Left renal cortex interstitium (tissue), 4 donors: Measurements from ENCODE around the gene TSC22D3. TPM values are rescaled to one million over a fixed set of nuclear protein-coding genes. Genes with fewer than 3 reads are reported as not detected.

Experiments used
- DNase-seq, 4 donors: peaks; one replicate each; pipeline ENCODE4 v3.0.0-alpha.2; 2013; ENCODE audit warnings: low read depth in 4 of 4, low spot score in 2 of 4, missing footprints in 1 of 4
- polyA plus RNA-seq, 4 donors: library from polyadenylated mRNA; unstranded; fragments of 120-200 nt; gene quantifications; one replicate each; pipeline ENCODE4 v1.2.1, GENCODE V29; 2013; ENCODE audit not compliant: insufficient read length in 4 of 4

The TSC22D3 gene
- polyA plus RNA-seq, 4 donors, result 106 to 127 (median 118) TPM

GRCh38 chrX:107763647-107764046 lies 11.9 kb downstream of the TSC22D3 start:
- DNase-seq, result no peak

- DNase-seq, result no peak
These were observed 15.1 kb downstream of the TSC22D3 start for GRCh38 chrX:107760304-107761077.

GRCh38 chrX:107758231-107758766 lies 17.3 kb downstream of the TSC22D3 start:
- no peak for DNase-seq

DNA sequence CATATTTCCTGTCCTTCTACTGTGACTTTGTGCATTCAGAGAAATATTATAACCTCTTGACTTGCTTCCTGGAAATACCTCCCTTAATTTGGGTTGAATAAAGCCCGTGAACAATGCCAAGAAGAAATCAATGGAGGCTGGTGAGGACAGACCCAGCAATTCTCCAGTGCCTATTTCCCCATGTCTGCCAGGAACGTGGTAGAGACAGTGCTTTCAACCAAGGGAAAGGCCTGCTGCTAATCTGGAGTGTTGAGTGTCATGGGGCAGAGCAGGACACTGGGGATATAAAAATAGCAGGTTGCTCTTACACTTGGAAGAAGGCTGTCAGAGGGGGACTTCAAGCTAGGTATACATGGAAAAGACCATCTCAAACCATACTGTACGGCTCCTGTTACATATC lies 19.9 kb downstream of the TSC22D3 start:
- no peak for DNase-seq

DNA sequence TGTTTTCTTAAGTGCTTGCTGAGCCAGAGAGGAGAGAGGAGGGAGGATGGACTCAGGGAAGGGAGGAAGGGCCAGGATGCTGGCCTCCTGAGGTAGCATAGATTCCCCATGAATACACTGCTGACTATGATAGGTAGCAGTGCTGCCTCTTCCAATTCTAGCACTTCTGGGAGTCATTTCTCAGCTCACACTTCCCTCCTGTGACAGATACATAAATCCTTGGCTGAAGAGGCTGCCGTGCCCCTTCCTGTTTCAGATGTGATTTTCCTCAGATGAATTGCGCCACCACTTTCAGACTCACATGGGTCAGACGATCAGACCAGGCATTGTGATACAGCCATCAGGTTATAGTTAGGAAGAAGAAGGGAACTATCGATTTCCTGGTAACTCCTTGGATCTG lies 22.4 kb downstream of the TSC22D3 start:
- DNase-seq, result no peak

GRCh38 chrX:107752714-107753113 lies 22.9 kb downstream of the TSC22D3 start:
- no peak for DNase-seq

GRCh38 chrX:107752043-107752442 lies 23.5 kb downstream of the TSC22D3 start:
- DNase-seq, result no peak

GRCh38 chrX:107750861-107751445 lies 24.6 kb downstream of the TSC22D3 start:
- DNase-seq, result no peak

DNA sequence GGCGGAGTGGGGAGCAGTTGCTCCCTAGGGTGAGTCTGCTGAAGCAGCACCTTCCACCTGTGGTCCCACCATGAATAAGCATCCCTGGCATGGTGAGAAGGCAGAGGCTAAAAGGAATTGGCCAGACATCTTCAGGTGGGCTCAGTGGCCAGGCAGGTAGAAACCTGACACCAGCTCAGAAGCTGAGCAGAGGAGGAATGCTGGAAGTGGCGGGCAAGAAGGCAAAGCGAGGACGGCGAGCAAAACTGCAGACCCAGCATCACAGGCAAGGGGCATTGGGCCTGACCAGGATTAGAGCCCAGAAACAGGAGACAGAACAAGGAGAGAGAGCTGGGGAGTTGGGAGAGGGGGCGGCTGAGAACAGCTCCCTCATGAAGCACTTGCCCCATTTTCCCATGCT lies 25.3 kb downstream of the TSC22D3 start:
- no peak for DNase-seq

- DNase-seq, result no peak
These were observed 27.1 kb downstream of the TSC22D3 start for GRCh38 chrX:107748506-107748905.

GRCh38 chrX:107747596-107748161 lies 27.9 kb downstream of the TSC22D3 start:
- no peak for DNase-seq

- no peak for DNase-seq
These were observed 30.7 kb downstream of the TSC22D3 start for GRCh38 chrX:107744868-107745267.

DNA sequence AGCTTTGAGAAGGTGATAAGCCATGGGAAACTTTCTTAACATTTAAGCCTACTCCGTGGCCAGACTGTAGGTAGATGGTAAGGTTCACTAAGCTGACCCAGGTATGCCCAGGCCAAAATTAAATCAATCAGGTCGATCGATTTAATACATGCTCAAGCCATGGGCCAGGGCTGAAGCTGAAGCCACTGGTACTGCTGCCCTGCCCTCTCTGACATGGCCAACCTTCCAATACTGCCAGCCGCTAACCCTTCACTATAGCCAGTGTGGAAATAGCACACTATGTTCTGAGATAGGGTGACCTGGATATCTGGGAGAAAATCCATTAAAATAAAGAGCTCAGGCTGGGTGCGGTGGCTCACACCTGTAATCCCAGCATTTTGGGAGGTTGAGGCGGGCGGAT lies 31.6 kb downstream of the TSC22D3 start:
- no peak for DNase-seq

DNA sequence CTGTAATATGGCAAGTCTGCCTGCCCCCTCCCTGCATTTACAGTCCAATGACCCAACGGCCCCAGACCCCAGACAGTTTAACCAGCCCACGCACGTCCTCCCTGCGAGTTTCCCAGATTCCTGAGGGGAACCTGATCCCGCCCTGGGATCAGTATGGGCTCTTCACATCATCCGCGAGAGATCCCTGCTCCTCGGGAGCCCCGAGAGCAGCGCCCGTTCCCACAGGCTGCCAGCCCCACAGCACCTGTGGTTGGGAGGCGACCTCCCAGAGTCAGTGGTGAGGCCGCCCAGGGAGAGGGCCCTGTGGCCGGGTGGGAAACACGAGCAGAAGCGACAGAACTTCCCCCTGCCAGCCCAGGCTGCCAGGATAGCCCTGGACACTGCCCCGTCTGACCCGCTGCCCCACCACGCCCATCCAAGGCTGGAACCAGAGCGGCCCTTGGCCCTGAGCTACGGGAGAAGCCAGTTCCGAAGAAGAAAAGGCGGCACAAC lies 32.8 kb downstream of the TSC22D3 start:
- DNase-seq, result no peak

- DNase-seq, result no peak
These were observed 34.2 kb downstream of the TSC22D3 start for GRCh38 chrX:107741404-107741790.

GRCh38 chrX:107739541-107739940 lies 36.0 kb downstream of the TSC22D3 start:
- DNase-seq, result no peak

- DNase-seq, result no peak
These were observed 36.8 kb downstream of the TSC22D3 start for GRCh38 chrX:107738768-107739167.

- no peak for DNase-seq
These were observed 37.3 kb downstream of the TSC22D3 start for GRCh38 chrX:107738272-107738671.

DNA sequence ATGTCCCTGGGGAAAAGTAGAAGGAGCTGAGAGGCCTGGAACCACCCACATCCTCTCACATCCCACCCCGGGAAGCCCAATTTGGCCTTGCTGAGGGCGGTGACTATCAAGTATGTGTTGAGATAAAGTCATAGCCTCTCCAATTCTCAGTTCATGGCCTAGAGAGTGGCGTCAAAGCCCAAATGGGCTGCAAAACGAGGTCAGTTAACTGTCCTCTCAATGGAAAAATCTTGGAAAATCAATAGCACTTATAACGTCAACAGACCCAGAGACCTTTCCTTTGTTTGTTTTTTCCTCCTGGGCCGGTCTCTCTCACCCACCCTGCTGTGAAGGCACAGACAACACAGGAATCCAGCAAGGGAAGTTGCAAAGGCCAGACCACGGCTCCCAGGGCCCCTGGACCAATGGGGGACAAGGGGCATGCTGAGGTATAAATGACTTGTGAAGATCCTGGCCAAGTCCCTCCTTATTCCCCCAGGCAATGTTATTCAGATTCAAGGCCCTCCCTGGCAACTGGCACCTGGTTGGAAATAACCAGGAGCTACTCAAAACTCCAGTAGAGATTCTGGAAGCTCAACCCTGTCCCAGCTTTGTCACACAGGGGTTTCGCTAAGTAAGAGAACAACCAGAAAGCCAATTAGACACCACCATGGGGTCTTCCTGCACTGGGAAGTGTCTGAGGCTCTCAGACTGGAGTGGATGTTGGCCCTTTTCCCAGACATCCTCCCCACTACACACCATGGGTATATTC lies 38.6 kb downstream of the TSC22D3 start:
- DNase-seq, result no peak

- no peak for DNase-seq
These were observed 40.9 kb downstream of the TSC22D3 start for GRCh38 chrX:107734646-107735045.

DNA sequence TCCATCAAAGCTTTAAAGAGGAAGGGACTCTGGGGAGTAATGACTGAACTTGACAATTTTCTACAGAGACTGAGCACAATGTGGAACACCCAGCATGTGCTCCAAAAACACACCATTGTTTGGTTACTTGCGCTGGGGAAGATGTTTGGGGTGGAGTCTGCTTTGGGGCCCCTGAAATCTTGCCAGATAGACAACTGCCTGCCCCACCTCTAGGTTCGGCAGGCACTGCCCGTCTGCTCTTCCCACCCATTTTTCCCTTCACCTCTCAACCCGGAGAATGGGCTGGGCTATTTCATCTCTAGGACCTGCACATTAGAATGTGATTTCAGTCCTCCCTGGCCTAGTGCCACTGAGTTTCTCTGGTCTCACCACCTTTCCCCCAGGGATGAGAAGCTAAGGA lies 41.9 kb downstream of the TSC22D3 start:
- DNase-seq, result no peak
